ENCODE results near the gene UGT3A1. TPM values are rescaled to one million over a fixed set of nuclear protein-coding genes. Genes with fewer than 3 reads are reported as not detected.
A peak's percentile ranks its signal among the peaks of the same experiment; 100 is the strongest.

Gene UGT3A1
- total RNA-seq, 4 donors from 2014 or later, result 0.42 to 4.6 (median 2.1) TPM

DNA sequence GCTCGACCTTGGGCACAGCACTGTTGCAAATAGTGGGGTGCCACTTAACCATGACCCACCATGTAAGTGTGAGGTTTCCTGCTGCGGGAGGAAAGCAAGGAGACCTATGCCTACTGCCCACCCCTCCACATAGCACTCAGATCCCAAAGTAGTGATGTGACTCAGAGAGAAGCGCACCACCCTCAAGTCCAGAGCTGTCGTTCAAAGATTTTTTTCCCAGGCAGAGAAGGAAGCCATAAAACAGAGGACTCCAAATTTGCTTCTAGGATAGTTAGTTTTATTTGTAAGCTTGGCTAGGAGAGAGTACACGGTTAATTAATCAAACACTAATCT, 19.3 kb downstream of the UGT3A1 start:
- Histone ChIP-seq H3K9me3 (no peaks in the 10 kb centered on the region), H3K4me3 (no peak overlapping the region), H3K27ac (no peak overlapping the region), H3K4me1 (no peaks in the 10 kb centered on the region), H3K27me3 (no peaks in the 10 kb centered on the region), H3K36me3 (no peaks in the 10 kb centered on the region)
- DNase-seq (no peak), ATAC-seq (no peak)
- no peak for TF ChIP-seq POLR2A (IDR thresholded peaks at IDR 0.05)
- intact Hi-C loops (cut with DNase I; ENCODE audit: low total_unique reads), result no loop called here
- in situ Hi-C loops (cut with MboI; ENCODE audit: low sequenced_read_pairs in 4 of 4), result no loop called here

DNA sequence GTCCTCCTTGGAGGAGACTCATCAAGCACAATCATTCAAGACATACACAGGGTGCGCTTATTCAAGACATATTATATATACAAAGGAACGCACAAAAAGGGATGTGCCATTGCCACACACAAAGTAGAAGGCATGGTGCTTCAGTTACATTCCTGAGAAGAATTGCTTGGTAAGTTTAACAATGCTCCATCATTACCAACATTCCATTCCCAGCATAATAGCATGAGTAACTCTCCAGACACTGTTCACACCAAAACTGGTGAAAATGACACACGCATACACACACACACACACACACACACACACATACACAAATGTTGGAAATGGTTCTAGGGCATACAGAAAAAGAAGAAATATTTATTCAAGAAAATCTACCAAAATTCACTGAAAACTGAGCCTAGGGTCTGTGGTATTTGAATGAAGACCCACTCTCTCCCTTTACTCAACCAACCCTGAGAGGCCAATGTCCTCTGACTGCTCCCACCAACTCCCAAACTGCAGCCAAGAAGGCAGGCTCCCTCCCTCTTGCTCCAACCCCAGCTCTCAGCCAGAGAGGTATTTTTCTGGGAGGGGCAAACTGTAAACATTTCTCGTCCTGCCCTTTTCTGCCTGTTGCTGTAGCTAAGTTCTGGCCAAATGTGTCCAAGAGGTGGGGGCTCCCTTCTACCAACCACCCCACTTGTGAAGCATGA, 19.9 kb downstream of the UGT3A1 start:
- Histone ChIP-seq H3K9me3 (no peaks in the 10 kb centered on the region), H3K4me3 (no peak overlapping the region), H3K36me3 (no peaks in the 10 kb centered on the region), H3K4me1 (no peaks in the 10 kb centered on the region), H3K27me3 (no peaks in the 10 kb centered on the region), H3K27ac (no peak overlapping the region)
- DNase-seq (no peak), ATAC-seq (no peak)
- intact Hi-C loops (cut with DNase I; ENCODE audit: low total_unique reads) (no loop called here), in situ Hi-C loops (cut with MboI; ENCODE audit: low sequenced_read_pairs in 4 of 4) (no loop called here)
- no peak for TF ChIP-seq POLR2A (IDR thresholded peaks at IDR 0.05)
- TF ChIP-seq, protein P1, sequence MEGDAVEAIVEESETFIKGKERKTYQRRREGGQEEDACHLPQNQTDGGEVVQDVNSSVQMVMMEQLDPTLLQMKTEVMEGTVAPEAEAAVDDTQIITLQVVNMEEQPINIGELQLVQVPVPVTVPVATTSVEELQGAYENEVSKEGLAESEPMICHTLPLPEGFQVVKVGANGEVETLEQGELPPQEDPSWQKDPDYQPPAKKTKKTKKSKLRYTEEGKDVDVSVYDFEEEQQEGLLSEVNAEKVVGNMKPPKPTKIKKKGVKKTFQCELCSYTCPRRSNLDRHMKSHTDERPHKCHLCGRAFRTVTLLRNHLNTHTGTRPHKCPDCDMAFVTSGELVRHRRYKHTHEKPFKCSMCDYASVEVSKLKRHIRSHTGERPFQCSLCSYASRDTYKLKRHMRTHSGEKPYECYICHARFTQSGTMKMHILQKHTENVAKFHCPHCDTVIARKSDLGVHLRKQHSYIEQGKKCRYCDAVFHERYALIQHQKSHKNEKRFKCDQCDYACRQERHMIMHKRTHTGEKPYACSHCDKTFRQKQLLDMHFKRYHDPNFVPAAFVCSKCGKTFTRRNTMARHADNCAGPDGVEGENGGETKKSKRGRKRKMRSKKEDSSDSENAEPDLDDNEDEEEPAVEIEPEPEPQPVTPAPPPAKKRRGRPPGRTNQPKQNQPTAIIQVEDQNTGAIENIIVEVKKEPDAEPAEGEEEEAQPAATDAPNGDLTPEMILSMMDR (IDR thresholded peaks at IDR 0.05 in 4 of 5, conservative IDR thresholded peaks at IDR 0.05 in 1 of 5), result no peak

DNA sequence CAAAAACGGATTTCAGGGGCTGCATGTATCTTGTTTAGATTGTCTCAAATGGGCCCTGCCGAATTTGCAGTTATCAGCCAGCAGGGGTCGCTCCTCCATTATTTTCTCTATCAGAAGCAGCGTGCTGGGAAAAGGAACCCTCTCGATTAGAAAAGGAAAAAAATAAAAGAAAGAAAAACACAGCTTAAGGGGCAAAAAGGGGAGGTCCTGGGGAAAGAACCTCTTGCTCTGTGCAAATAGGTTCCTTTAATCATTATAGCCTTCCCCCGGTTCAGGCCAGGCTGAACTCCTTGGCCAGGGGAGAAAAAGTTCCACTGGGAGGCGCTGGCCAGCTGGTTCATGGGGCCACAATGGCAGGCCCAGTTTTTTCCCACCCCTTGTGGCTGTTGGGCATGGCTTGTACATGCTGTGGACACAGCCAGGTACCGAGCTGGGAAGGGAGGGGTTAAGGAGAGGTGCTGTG, 27.8 kb downstream of the UGT3A1 start:
- no peak for TF ChIP-seq POLR2A (IDR thresholded peaks at IDR 0.05)
- TF ChIP-seq, protein P1 (IDR thresholded peaks at IDR 0.05 in 4 of 5, conservative IDR thresholded peaks at IDR 0.05 in 1 of 5), result peak; percentile 40 to 66 (median 60)
- no peak overlapping the region for H3K4me3 ChIP-seq
- intact Hi-C loops (cut with DNase I; ENCODE audit: low total_unique reads), result loop anchor here (2.0 kb wide), 1 partner anchor 77 kb away; no protein-coding TSS in a partner anchor
- H3K36me3 ChIP-seq, result no peaks in the 10 kb centered on the region
- no peaks in the 10 kb centered on the region for H3K27me3 ChIP-seq
- no peak overlapping the region for H3K27ac ChIP-seq
- in situ Hi-C loops (cut with MboI; ENCODE audit: low sequenced_read_pairs in 4 of 4), result no loop called here
- DNase-seq (no peak), ATAC-seq (peak; percentile 50 to 70)
- no peaks in the 10 kb centered on the region for H3K9me3 ChIP-seq
- H3K4me1 ChIP-seq, result peaks cover 0 to 6% of the 10 kb centered on the region in 2 donors

DNA sequence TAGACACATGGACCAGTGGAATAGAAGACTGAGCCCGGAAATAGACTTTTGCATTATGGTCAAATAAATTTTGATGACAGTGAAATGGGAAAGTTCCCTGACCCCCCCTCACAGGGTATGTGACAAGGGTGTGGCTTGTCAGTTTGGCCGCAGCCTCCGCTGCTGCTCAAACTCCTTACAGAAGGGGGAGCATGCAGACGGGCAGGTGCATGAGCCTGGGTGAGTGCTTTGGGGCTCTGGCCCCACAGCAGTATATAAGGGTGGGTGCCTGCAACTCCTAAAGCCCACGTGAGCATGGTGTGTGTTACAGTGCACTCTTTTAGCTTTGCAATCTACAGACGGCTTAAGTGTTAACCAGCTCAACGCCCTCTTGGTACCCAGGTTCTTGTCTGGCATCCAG, 30.9 kb downstream of the UGT3A1 start:
- DNase-seq (no peak), ATAC-seq (no peak)
- intact Hi-C loops (cut with DNase I; ENCODE audit: low total_unique reads), result no loop called here
- Histone ChIP-seq H3K9me3 (no peaks in the 10 kb centered on the region), H3K27me3 (no peaks in the 10 kb centered on the region), H3K27ac (no peak overlapping the region), H3K36me3 (no peaks in the 10 kb centered on the region), H3K4me1 (peaks cover 0 to 6% of the 10 kb centered on the region in 2 donors), H3K4me3 (no peak overlapping the region)
- in situ Hi-C loops (cut with MboI; ENCODE audit: low sequenced_read_pairs in 4 of 4), result no loop called here
- TF ChIP-seq, protein P1 (IDR thresholded peaks at IDR 0.05 in 4 of 5, conservative IDR thresholded peaks at IDR 0.05 in 1 of 5), result no peak
- TF ChIP-seq POLR2A (IDR thresholded peaks at IDR 0.05), result no peak

DNA sequence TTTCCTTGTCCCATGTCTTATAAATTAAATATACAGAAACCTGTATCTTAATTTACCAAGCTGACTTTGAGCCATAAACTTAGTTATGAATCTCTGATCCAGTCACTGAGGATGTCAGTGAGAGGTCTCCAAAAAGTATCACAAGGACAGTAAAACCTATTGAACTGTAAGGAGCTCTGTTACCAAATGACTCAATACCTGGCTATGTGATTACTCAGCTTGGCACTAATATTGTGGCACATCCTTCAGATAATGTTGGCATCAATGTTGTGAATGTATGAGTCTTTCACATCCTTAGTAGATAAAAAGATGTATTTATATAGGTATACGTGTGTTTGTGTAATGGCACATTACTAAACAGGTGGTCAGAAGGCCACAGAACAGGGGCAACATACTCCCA, 34.8 kb downstream of the UGT3A1 start:
- no peak for DNase-seq
- no peak for ATAC-seq
- TF ChIP-seq, protein P1 (IDR thresholded peaks at IDR 0.05 in 4 of 5, conservative IDR thresholded peaks at IDR 0.05 in 1 of 5), result no peak
- TF ChIP-seq POLR2A (IDR thresholded peaks at IDR 0.05), result no peak
- intact Hi-C loops (cut with DNase I; ENCODE audit: low total_unique reads), result no loop called here
- Histone ChIP-seq H3K36me3 (peaks cover 0 to 4% of the 10 kb centered on the region in 2 donors), H3K27ac (no peak overlapping the region), H3K27me3 (no peaks in the 10 kb centered on the region), H3K4me3 (no peak overlapping the region), H3K4me1 (no peaks in the 10 kb centered on the region), H3K9me3 (no peaks in the 10 kb centered on the region)
- in situ Hi-C loops (cut with MboI; ENCODE audit: low sequenced_read_pairs in 4 of 4), result no loop called here
